KMS-11 (cell line): Measurements from ENCODE around the gene COLEC12.

Source experiments
- H2AFZ ChIP-seq: fragments of 200-600 bp; sonication (generic); 2 replicates; pipeline ENCODE4 v1.6.1; 2016; ENCODE audit warnings: antibody characterized with exemption, mixed run types, low read depth
- H3K27ac ChIP-seq: fragments of 200-600 bp; sonication (generic); 2 replicates; pipeline ENCODE4 v1.6.1; 2016; ENCODE audit warnings: mild to moderate bottlenecking, mixed run types
- H3K27me3 ChIP-seq: fragments of 200-600 bp; sonication (generic); 2 replicates; pipeline ENCODE4 v1.6.1; 2017; ENCODE audit warnings: mild to moderate bottlenecking, low read depth, mixed run types, moderate library complexity; ENCODE audit not compliant: insufficient read depth
- H3K36me3 ChIP-seq: fragments of 200-600 bp; sonication (generic); 2 replicates; pipeline ENCODE4 v1.6.1; 2017; ENCODE audit warnings: mild to moderate bottlenecking, mixed run types; ENCODE audit not compliant: insufficient read depth
- H3K4me1 ChIP-seq: fragments of 200-600 bp; sonication (generic); 2 replicates; pipeline ENCODE4 v1.6.1; 2016; ENCODE audit warnings: mild to moderate bottlenecking, low read depth, mixed run types; ENCODE audit not compliant: poor library complexity, severe bottlenecking
- H3K4me2 ChIP-seq: fragments of 200-600 bp; sonication (generic); 2 replicates; pipeline ENCODE4 v1.7.0; 2016; ENCODE audit warnings: mild to moderate bottlenecking, mixed run types
- H3K4me3 ChIP-seq: fragments of 200-600 bp; sonication (generic); IDR thresholded peaks from 2 replicates; pipeline ENCODE4 v1.6.1; 2017; ENCODE audit warnings: low read depth, low read length, mixed read lengths; ENCODE audit not compliant: insufficient read depth
- H3K79me2 ChIP-seq: fragments of 200-600 bp; sonication (generic); 2 replicates; pipeline ENCODE4 v1.6.1; 2016; ENCODE audit warnings: low read depth, mixed run types; ENCODE audit not compliant: insufficient read depth
- H3K9ac ChIP-seq: fragments of 200-600 bp; sonication (generic); 2 replicates; pipeline ENCODE4 v1.6.1; 2016; ENCODE audit warnings: mild to moderate bottlenecking, mixed run types
- H4K20me1 ChIP-seq: fragments of 200-600 bp; sonication (generic); 2 replicates; pipeline ENCODE4 v1.6.1; 2016; ENCODE audit warnings: mild to moderate bottlenecking, mixed run types; ENCODE audit not compliant: insufficient read depth
- CTCF ChIP-seq: fragments of 200-600 bp; sonication (generic); conservative IDR thresholded peaks from 2 replicates; pipeline ENCODE4 v1.6.1; 2017; ENCODE audit warnings: low read depth, mild to moderate bottlenecking, antibody characterized with exemption, low read length, moderate library complexity, mixed read lengths

The COLEC12 gene

GRCh38 chr18:518081-518480 lies 17.6 kb upstream of the COLEC12 start:
- Histone ChIP-seq H2AFZ (no peak overlapping the region), H3K27ac (no peak overlapping the region), H3K27me3 (no peaks in the 10 kb centered on the region)

DNA sequence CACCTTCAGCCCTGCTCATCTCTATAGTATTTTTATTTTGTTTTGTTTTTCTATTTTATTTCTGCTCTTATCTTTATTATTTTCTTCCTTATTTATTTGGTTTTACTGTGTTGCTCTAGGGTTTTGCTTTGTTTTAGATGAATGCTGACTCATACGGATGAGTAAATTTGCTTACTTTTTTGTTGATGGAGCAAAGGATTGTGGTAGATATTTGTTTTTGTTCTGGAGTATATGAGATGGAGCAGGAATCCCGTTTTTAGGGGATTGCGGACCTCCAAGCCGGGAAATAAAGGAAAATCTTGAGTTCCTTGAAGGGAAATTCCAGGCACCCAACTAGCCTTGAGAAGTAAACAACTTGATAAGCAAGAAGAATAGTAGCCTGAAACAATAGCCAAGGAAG lies 15.3 kb upstream of the COLEC12 start:
- Histone ChIP-seq H3K9ac (no peak overlapping the region), H2AFZ (no peak overlapping the region), H3K27me3 (no peaks in the 10 kb centered on the region), H3K36me3 (no peaks in the 10 kb centered on the region), H3K4me1 (no peaks in the 10 kb centered on the region), H3K27ac (no peak overlapping the region), H3K79me2 (no peaks in the 10 kb centered on the region), H3K4me3 (no peak overlapping the region), H3K4me2 (no peak overlapping the region), H4K20me1 (no peaks in the 10 kb centered on the region)
- no peak for TF ChIP-seq CTCF

More at GRCh38 chr18:518081-518480, 17.6 kb upstream of the COLEC12 start:
- no peaks in the 10 kb centered on the region for H3K4me1 ChIP-seq
- no peak overlapping the region for H3K9ac ChIP-seq
- H3K4me3 ChIP-seq = no peak overlapping the region
- no peaks in the 10 kb centered on the region for H3K36me3 ChIP-seq
- H3K79me2 ChIP-seq = no peaks in the 10 kb centered on the region
- H4K20me1 ChIP-seq = no peaks in the 10 kb centered on the region
- H3K4me2 ChIP-seq = no peak overlapping the region
- no peak for TF ChIP-seq CTCF

DNA sequence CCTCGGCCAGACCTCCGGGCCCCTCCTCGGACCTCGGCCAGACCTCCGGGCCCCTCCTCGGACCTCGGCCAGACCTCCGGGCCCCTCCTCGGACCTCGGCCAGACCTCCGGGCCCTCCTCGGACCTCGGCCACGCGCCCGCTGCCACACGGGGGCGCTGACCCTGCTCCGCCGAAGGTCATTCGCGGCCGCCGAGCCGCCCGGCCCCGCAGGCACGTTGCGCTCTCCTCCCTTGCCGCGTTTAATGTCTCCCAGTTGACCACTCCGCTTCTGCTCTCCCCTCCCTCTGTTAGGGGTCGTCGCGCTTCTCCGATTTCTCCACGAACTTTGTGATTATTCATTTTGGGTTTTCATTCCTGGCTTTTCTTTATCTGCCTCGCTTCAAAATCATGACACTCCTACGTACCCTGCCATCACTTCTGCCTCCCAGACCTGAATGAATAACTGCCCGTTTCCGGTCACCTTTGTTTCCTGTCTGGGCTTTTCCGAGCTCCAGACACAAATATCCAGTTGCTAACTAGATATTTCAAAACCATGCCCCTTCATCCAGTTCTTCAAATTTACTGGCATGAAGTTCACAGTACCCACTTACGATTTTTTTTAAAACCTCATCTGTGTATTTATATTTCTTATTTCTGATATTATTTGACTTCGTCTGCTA lies 14.8 kb upstream of the COLEC12 start:
- Histone ChIP-seq H3K27me3 (no peaks in the 10 kb centered on the region), H3K36me3 (no peaks in the 10 kb centered on the region), H4K20me1 (no peaks in the 10 kb centered on the region), H3K4me3 (no peak overlapping the region), H3K27ac (no peak overlapping the region), H2AFZ (no peak overlapping the region), H3K4me2 (no peak overlapping the region), H3K4me1 (no peaks in the 10 kb centered on the region), H3K9ac (no peak overlapping the region), H3K79me2 (no peaks in the 10 kb centered on the region)
- TF ChIP-seq CTCF = no peak

DNA sequence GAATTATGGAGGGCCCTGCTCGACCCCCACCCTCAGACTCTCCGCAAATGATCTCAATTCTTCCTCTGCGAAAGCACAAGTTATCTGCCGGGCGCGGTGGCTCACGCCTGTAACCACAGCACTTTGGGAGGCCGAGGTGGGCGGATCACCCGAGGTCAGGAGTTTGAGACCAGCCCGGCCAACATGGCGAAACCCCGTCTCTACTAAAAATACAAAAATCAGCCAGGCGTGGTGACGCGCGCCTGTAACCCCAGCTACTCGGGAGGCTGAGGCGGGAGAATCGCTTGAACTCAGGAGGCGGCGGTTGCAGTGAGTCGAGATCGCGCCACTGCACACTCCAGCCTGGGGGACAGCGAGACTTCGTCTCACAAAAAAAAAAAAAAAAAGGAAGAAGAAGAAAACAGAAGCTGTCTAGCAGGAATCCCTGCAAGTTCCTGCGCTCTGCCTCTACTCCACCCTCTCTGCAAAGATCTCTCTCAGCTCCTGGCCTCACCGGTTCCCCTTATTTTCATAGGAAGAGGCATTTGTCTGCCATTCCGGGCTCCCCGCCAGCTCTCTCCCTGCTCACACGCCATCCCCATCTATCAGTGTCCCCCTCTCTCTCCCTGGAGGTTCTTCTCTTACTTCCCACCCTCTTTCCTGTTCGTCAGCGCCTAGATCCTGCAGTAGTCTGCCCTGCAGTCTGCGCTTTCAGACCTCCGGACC lies 13.5 kb upstream of the COLEC12 start:
- Histone ChIP-seq H3K79me2 (no peaks in the 10 kb centered on the region), H3K9ac (no peak overlapping the region), H4K20me1 (no peaks in the 10 kb centered on the region), H3K4me1 (no peaks in the 10 kb centered on the region), H3K27me3 (no peaks in the 10 kb centered on the region), H3K4me3 (no peak overlapping the region), H3K27ac (no peak overlapping the region), H2AFZ (no peak overlapping the region), H3K4me2 (no peak overlapping the region), H3K36me3 (no peaks in the 10 kb centered on the region)
- no peak for TF ChIP-seq CTCF
